Sigmoid colon (tissue), 7 donors: ENCODE data around the gene PLEKHS1. TPM values are rescaled to one million over a fixed set of nuclear protein-coding genes. Genes with fewer than 3 reads are reported as not detected.

ENCODE experiments used
- DNase-seq: peaks from one replicate; pipeline ENCODE4 v3.0.0-alpha.2; 2019
- H3K27ac ChIP-seq, 4 donors: fragments of 200-600 bp; sonication (generic); one replicate each; pipeline ENCODE4 v1.5.1; 2016 to 2019; ENCODE audit warnings: mild to moderate bottlenecking in 1 of 4
- H3K27me3 ChIP-seq, 3 donors: fragments of 200-600 bp; sonication (generic); one replicate each; pipeline ENCODE4 v1.5.1; 2019; ENCODE audit warnings: mild to moderate bottlenecking in 1 of 3
- H3K36me3 ChIP-seq, 4 donors: fragments of 200-600 bp; sonication (generic); one replicate each; pipeline ENCODE4 v1.5.1; 2016 to 2019
- H3K4me1 ChIP-seq, 4 donors: fragments of 200-600 bp; sonication (generic); one replicate each; pipeline ENCODE4 v1.5.1; 2017 to 2019
- H3K4me3 ChIP-seq, 4 donors: fragments of 200-600 bp; sonication (generic); one replicate each; pipeline ENCODE4 v1.5.1; 2017 to 2019; ENCODE audit warnings: mild to moderate bottlenecking in 2 of 4, moderate library complexity in 1 of 4
- H3K9me3 ChIP-seq, 4 donors: fragments of 200-600 bp in 3 of 4; sonication (generic) in 3 of 4; one replicate each; pipeline versions ENCODE4 v1.5.1 to v1.6.1; 2013 to 2019
- EP300 ChIP-seq, 4 donors: sonication (generic); formaldehyde crosslinking; IDR thresholded peaks; one replicate each; pipeline ENCODE4 v1.6.1; 2017; ENCODE audit warnings: antibody characterized with exemption in 4 of 4
- POLR2A ChIP-seq, 2 donors: fragments of 450-650 bp; IDR thresholded peaks; one replicate each; pipeline ENCODE4 v1.6.1; 2016; ENCODE audit warnings: antibody characterized with exemption in 2 of 2, mild to moderate bottlenecking in 2 of 2, moderate library complexity in 2 of 2
- POLR2AphosphoS5 ChIP-seq, 4 donors: sonication (generic); formaldehyde crosslinking; IDR thresholded peaks; one replicate each; pipeline ENCODE4 v1.6.1; 2017; ENCODE audit warnings: antibody characterized with exemption in 4 of 4
- WGBS, 2 donors: extraction: QIAGEN DNeasy Blood & Tissue Kit; methylation state at CpG; one replicate each; pipeline ENCODE4 v1.1.7; 2013; 5-methylcytosine and 5-hydroxymethylcytosine counted together
- intact Hi-C: fragments of 100-400 bp; cut with DNase I; formaldehyde crosslinking; loops from one replicate; pipeline ENCODE4 v1.15.1; 2023
- polyA plus RNA-seq, 3 donors: library from polyadenylated mRNA; stranded (reverse); fragments of 200-250 nt; gene quantifications; one replicate each; pipeline ENCODE4 v1.2.3, GENCODE V29; 2013
- total RNA-seq, 4 donors: library from RNA; depleted of rRNA; stranded (reverse); fragments of >200 nt; gene quantifications; one replicate each; pipeline ENCODE4 v1.1.0, GENCODE V29; 2016
- TF ChIP-seq, protein P1 (sequence below), 4 experiments: fragments of 450-650 bp in 3 of 4; fragments of 200-600 bp in 1 of 4; IDR thresholded peaks; one replicate each; pipeline ENCODE4 v1.5.1; 2016 to 2019; ENCODE audit warnings: antibody characterized with exemption in 4 of 4, mild to moderate bottlenecking in 3 of 4, moderate library complexity in 2 of 4
- donor health status: healthy with polysubstance abuse.
- donor health status: Bipolar disorder and iron deficiency.
- donor health status: healthy.

PLEKHS1 gene
- total and polyA plus RNA-seq, 7 donors, result 1.4 to 11.0 (median 3.6) TPM; not detected in 4

DNA sequence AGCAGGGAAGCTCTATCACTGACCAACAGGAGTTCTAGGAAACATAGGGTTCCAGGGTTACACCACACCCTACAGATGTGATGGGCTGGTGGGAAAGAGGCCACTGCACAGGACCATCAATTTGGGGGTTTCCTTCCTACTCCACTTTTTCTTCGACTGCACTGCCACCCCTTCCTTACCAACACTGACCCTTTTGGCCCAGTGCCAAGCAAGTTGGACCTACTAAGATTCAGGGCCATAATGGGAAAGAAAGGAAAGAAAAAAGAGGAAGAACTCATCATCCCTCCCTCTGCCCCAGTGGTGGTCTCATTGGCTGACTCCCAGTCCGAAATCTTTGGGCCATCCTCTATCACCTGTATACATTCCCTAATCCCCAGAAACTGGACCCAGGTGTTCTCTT is 6.1 kb upstream of the PLEKHS1 start:
- 88 to 93% methylated on average over 2 of the region's 2 CpGs for WGBS, 2 donors
- Histone ChIP-seq H3K9me3 (no peaks in the 10 kb centered on the region), H3K4me3 (no peak overlapping the region), H3K27ac (no peak overlapping the region), H3K27me3 (no peaks in the 10 kb centered on the region), H3K4me1 (no peaks in the 10 kb centered on the region), H3K36me3 (no peaks in the 10 kb centered on the region)
- no peak for DNase-seq
- intact Hi-C loops, result no loop called here
- TF ChIP-seq EP300 (IDR thresholded peaks at IDR 0.05) (no peak), POLR2AphosphoS5 (IDR thresholded peaks at IDR 0.05) (no peak), POLR2A (IDR thresholded peaks at IDR 0.05) (no peak)
- TF ChIP-seq, protein P1, sequence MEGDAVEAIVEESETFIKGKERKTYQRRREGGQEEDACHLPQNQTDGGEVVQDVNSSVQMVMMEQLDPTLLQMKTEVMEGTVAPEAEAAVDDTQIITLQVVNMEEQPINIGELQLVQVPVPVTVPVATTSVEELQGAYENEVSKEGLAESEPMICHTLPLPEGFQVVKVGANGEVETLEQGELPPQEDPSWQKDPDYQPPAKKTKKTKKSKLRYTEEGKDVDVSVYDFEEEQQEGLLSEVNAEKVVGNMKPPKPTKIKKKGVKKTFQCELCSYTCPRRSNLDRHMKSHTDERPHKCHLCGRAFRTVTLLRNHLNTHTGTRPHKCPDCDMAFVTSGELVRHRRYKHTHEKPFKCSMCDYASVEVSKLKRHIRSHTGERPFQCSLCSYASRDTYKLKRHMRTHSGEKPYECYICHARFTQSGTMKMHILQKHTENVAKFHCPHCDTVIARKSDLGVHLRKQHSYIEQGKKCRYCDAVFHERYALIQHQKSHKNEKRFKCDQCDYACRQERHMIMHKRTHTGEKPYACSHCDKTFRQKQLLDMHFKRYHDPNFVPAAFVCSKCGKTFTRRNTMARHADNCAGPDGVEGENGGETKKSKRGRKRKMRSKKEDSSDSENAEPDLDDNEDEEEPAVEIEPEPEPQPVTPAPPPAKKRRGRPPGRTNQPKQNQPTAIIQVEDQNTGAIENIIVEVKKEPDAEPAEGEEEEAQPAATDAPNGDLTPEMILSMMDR (IDR thresholded peaks at IDR 0.05), result no peak

DNA sequence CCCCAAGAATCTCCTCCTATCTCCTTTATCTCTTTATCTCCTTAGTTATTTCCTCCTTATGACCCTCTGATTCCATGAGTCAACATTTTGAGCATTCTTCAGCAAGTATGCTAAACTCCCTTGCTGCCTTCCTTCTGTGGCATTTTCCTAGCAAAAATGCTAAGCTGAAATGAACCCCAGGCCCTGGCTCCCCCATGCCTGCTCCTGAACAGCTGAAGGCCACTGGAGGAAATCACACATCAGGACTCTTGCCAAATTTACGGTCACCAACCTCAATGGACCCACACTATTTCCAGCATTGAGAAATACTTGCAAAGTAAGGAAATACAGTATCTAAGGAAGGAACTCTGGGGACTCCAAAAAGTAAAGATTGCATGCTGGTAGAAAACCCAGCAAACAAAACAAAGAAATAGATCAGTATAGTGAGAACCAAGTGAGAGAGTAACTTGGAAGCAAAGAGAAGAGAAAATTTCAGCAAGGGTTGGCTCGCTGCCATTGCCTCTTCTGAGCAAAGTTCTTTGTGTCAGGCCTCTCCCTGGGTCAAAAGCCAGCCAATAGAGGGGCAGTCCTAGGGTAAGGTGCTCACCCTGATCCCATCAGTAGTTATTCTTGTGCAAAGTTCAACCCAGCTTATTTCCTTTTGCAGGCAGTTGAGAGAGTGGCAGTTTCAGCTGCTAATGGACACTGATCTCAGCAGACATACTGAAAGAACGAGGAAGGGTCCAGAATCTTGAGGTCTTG is 5.1 kb upstream of the PLEKHS1 start:
- 12 to 61% methylated on average over 3 of the region's 3 CpGs for WGBS, 2 donors
- TF ChIP-seq POLR2AphosphoS5 (IDR thresholded peaks at IDR 0.05), result no peak
- TF ChIP-seq EP300 (IDR thresholded peaks at IDR 0.05), result no peak
- TF ChIP-seq, protein P1 (IDR thresholded peaks at IDR 0.05), result no peak
- TF ChIP-seq POLR2A (IDR thresholded peaks at IDR 0.05), result no peak
- Histone ChIP-seq H3K27me3 (no peaks in the 10 kb centered on the region), H3K4me1 (no peaks in the 10 kb centered on the region), H3K9me3 (no peaks in the 10 kb centered on the region), H3K36me3 (no peaks in the 10 kb centered on the region), H3K4me3 (no peak overlapping the region), H3K27ac (no peak overlapping the region)
- DNase-seq, result no peak
- intact Hi-C loops, result no loop called here

DNA sequence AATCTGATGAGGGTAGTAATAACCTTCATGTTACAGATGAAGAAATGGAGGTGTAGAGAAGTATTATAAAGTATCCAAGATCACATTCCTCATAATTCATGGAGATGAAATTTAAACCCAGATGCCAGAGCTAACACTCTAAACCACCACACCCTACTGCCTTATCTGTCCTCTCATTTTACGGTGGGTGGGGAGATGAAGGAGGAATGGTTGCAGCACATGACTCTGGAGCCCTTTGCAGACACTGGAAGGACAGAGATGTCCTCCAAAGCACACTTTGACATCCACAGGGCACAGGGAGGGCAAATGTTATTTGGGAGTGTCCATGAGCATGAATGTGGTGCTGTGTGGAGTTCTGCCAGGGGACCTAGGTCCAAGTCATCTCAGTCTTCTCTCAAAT is 1.1 kb downstream of the PLEKHS1 start:
- H3K4me1 ChIP-seq, result no peaks in the 10 kb centered on the region
- H3K27me3 ChIP-seq, result no peaks in the 10 kb centered on the region
- 20 to 31% methylated on average over 1 of the region's 1 CpG for WGBS, 2 donors
- H3K27ac ChIP-seq, result no peak overlapping the region
- no peaks in the 10 kb centered on the region for H3K36me3 ChIP-seq
- no peak for DNase-seq
- intact Hi-C loops, result no loop called here
- H3K9me3 ChIP-seq, result no peaks in the 10 kb centered on the region
- no peak overlapping the region for H3K4me3 ChIP-seq
- TF ChIP-seq POLR2A (IDR thresholded peaks at IDR 0.05) (no peak), POLR2AphosphoS5 (IDR thresholded peaks at IDR 0.05) (no peak), EP300 (IDR thresholded peaks at IDR 0.05) (no peak)
- TF ChIP-seq, protein P1 (IDR thresholded peaks at IDR 0.05), result no peak

DNA sequence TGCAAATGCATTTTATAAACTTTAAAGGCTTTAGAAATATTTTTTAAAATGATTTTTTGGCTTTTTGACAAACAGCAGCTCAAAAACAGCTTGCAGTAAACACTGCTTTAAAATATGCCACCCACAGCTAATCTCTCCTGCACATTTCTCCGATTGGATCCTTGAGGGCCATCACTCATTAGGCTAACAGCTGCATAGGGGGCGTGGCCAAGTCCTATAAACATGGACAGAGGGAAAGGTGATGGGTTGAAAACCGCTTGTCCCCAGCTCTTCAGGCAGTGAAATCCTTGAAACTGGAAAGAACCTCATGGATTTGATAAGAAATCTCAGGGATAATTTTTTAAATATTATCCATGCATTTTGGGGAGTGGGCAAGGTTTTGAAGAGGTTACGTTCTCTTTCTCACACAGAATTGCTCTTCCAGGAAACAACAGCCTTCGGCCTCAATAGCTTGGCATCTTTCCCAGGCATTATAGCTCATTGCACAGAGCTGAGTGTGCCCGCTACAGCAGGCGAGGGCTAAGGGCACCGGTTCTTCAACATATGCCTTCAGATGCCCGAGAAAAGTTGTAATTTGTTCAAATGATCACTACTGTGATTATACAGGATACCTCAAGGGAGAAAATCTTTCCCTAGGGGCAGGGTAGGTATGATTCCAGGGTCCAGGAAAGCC is 1.7 kb downstream of the PLEKHS1 start:
- TF ChIP-seq, protein P1 (IDR thresholded peaks at IDR 0.05), result no peak
- TF ChIP-seq EP300 (IDR thresholded peaks at IDR 0.05), result no peak
- no peak for TF ChIP-seq POLR2AphosphoS5 (IDR thresholded peaks at IDR 0.05)
- TF ChIP-seq POLR2A (IDR thresholded peaks at IDR 0.05), result no peak
- Histone ChIP-seq H3K4me1 (no peaks in the 10 kb centered on the region), H3K27me3 (no peaks in the 10 kb centered on the region), H3K27ac (no peak overlapping the region), H3K36me3 (no peaks in the 10 kb centered on the region), H3K4me3 (no peak overlapping the region), H3K9me3 (no peaks in the 10 kb centered on the region)
- DNase-seq, result no peak
- intact Hi-C loops, result no loop called here
- WGBS, 2 donors, result 9 to 51% methylated on average over 9 of the region's 9 CpGs
